Measurements from ENCODE around the gene CRACR2A.

DNA sequence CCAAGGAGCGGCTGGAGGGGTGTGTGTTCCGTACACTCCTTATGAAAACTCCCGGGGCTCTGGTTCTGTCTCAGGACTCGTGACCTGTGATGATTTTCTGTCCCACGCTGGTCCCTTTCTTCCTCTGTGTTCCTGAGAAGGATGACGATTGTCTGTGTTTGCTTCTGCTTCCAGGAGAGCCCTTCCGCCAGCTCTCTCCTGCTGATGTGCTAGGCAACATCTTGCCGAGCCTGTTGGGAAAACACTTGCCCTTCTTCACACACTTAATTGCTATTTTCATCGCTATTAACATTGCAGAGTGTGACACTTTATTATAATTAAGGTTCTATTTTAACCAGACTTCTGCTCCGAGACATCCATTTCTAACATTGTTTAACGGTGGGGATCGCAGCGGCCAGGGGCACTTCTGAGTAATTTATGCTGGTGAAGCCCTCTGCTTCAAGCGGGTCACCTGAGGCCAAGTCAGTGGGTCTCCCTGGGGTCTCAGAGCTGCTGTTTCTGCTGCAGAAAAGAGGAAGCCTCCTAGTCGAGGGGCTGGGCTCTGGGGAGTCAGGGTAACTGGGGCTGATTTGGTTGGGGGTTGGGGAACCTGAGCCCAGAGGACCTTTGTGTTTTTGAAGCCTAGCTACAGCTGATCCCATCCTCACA lies 173.3 kb downstream of the CRACR2A start:
- TF ChIP-seq CEBPB (IDR thresholded peaks at IDR 0.05) = no peak
- TF ChIP-seq FOXM1 (IDR thresholded peaks at IDR 0.05; ENCODE audit: borderline replicate concordance, low read depth) = no peak

Data from Ishikawa (cell line).